NK-92 treated with Interleukin-12 subunit alpha and Interleukin-12 subunit beta, amount 100 ng/mL, for 24 hours (cell line): ENCODE results near the gene KANK3.
"Not testable (repeated sequence)": the region's sequence is repeated elsewhere in the genome, so short reads cannot be mapped to it uniquely, and the experiment has no call there.

Source experiments
- DNase-seq: peaks from one replicate; lab custom pipeline; 2025; lab: John Stamatoyannopoulos, UW

Gene KANK3

DNA sequence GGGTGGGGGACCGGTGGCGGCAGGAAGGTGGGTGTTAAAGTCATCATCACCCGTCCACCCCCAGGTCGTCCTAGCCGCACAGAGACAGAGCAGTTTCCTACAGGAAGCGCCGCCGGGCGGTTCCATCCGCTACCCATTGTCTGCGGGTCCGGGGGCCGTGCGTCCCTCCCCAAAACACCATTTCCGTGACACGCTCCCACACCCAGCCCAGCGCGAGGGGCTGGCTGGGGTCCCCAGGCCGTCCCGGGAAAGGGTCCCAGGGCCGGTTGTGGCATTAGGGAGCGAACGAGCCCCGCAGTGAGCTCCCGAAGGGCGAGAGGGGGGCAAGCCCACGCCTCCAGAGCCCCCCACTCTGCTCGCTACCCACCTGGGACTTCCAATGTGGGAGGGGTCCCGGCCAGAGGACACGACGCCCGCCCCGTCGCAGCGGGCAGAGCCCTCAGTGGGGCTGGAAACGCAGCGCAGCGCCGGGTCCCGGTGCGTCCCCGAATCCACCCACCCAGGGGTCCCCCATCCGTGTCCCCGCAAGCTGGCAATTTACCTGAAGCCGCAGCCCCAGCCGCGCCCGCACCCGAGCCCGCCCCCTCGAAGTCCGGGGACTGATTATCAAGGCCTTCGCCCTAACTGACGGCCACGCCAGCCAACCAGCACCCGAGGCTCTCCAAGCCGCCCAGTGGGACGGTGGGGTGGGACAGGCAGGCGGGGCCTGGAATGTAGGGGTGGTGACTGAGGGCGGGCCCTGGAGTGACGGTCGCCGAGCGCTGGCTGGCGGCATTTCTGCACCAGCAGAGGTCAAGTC is at the start of gene KANK3:
KANK3 (minus strand) TSS at position 579 of the 799 bp plus-strand sequence. CDS start 5,434 bp downstream, outside the sequence.
- no peak for DNase-seq

DNA sequence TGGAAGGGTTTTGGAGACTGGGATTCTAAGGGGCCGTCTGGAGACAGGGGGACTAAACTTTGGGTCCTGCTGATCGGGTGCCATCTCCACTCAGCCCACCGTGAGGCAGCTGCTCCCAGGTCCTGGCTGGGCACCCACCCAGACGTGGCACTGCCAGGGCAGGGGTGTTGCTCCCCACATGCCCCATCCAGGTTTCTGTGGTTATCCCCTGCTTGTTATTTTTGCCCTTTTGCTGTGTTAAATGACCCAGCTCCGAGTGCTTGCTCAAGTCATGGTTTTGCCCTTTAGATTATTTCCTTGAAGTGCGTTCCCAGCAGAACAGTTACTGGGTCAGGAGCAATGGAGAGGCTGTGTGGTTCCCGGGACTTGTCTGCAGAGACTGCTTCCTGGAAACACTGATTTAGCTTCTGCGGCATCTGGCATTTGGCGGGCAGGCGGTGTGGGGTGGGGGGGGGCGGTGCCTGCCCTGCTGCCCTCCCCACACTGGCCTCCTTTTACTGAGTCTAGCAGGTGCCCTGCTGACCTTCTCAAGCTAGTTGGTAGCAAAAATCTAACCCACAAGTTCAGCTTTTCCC is 49.0 kb upstream of the KANK3 start:
- DNase-seq = no peak

DNA sequence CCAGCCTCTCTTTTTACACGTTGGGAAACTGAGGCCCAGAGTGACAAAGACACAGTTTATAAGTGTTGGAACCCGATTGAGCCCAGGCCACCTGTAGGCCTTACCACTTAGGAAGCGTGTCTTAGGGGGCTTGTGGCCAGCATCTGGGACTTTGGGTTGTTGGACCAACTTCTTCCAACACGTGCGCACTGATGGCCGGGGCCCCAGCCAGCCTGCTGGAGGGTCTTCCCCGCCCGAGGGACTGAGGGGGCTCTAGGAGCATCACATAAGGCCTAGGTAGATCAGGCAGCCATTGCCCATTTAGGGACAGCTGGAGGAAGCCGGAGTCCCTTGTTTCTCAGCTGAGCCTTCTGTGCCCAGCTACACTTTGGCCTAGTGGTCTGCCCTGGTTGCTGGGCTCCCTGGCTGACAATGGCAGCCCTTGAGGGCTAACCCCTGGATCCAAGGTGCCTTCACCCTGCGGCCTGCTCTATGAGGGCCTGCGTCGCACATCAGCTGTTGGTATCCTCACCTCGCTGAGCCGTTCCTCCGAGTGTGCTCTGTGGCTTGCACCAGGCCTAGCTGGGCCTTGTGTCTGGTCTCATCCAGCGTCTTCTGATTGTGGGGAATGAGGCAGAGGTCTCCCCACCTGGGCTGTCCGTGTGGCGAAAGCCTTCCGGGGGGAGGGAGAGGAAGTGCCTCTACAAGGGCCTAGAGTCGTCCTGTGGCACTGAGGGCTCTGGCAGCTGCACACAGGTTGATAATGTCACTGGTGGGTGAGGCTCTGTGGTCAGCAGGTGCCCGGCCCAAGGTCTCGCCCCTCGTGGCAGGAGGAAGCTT is 48.3 kb upstream of the KANK3 start:
- DNase-seq = no peak

DNA sequence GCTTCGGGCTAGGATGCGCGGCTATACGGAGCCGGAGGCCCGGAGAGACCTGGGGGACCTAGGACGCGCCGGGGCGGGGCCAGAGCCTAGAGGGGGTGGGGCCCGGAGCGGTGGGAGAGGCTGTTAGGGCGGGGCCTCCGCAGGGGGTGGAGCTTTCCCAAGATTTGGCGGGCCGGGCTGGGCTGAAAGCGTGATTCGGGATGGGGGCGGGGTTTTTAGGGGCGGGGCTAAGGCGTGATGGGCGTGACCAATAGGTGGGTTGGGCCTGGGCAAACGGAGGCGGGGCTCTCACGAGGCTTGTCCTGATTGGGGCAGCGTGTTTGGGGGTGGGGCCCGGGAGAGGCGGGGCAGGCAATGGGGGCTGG is 47.5 kb upstream of the KANK3 start:
- DNase-seq = peak; percentile 90

DNA sequence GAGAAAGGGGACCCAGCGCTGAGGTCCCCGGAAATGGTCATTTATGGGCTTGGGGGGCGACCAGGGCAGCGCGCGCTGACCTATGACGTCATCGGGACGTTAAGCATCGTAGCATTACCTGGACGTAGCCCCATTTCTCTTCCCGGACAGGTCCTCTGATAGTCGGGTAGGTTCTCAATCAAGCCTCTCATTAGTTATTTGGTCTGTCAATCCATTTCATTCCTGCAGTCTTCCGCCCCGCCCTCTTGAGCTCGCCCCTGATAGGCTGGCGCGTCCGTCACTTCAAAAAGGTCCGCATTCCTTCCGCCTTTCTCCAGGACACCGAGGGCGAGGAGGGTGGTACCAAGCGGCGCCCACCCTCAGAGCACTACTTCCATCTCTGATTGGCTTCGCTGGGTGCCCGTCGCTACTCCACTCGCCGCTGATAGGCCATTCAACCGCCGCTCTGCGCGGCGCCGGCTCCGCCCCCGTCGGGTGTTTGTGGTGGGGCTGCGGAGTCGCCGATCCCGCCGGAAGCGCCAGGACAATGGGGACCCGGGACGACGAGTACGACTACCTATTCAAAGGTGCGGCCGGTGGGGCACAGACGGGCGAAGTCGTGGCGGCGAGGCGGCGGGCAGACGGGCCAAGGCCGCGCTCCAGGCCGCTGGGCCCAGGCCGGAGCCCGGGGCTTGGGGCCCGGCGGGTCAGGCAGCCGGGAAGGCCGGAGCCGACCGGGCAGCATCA is 47.0 kb upstream of the KANK3 start, which contains the start of gene RAB11B:
RAB11B (plus strand) TSS at position 470 of the 726 bp plus-strand sequence; CDS start at position 527, 57 bp downstream.
- peak; percentile 99 for DNase-seq

DNA sequence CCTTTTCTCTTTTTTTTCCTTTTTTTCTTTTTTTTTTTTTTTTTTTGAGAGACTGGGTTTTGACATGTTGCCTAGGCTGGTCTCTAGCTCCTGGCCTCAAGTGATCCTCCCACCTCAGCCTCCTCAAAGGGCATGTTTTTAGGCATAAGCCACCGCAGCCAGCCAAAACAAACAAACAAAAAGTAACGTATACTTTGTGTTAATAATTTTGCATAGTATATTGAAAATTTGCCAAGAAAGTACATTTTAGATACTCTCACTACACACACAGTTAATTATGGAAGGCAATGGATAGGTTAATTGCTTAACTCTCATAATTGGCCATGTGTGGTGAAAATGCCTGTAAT is 45.5 kb upstream of the KANK3 start:
- DNase-seq = no peak

DNA sequence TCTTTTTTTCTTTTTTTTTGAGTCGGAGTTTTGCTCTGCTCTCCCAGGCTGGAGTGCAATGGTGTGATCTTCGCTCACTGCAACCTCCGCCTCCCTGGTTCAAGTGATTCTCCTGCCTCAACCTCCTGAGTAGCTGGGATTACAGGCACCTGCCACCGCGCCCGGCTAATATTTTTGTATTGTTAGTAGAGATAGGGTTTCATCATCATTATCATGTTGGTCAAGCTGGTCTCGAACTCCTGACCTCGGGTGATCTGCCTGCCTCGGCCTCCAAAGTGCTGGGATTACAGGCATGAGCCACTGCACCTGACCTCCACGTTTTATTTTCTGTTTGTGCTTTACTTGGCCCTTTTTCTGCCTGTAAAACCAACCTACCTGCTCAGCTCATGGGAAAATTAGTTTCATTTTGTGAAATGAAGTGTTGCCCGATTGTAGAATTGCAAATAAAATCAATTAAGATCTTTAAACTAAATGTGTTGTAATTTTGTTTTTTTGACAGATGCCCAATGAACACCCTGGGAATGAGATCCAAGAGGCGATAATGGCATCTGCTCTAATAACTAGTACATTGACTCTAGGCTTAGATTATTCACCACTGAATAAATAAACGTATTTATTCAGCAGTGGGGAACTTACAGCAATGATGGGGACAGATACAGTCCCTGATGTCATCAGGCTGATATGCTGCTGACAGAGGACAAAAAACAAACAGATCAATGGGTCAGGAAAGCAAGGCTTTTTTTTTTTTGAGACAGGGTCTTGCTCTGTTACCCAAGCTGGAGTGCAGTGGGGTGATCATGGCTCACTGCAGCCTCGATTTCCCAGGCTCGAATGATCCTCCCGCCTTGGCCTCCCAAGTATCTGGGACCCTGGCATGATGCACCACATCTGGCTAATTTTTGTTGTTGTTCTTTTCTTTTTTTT is 44.9 kb upstream of the KANK3 start:
- no peak for DNase-seq

DNA sequence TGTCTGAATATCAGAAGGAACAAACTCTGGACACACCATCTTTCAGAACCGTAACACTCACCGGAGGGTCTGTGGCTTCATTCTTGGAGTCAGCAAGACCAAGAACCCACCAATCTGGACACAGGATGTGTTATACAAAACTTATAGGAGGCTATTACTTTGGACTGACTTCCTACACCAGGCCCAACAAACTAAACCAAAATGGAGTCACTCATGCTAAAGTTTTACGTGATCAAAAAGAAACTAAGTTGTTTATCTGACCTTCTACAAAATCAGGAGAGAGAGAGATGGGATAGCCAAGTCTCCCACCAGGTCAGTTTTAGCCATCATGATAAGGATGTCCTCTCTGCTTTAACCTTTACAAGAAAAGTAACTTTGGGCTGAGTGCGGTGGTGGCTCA is 43.9 kb upstream of the KANK3 start:
- DNase-seq = no peak

DNA sequence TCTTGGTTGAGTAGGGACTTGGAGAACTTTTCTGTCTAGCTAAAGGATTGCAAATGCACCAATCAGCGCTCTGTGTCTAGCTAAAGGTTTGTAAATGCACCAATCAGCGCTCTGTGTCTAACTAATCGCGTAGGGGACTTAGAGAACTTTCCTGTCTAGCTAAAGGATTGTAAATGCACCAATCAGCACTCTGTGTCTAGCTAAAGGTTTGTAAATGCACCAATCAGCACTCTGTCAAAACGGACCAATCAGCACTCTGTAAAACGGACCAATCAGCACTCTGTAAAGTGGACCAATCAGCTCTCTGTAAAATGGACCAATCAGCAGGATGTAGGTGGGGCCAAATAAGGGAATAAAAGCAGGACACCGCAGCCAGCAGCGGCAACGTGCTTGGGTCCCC is 43.4 kb upstream of the KANK3 start:
- DNase-seq = not testable (repeated sequence)

DNA sequence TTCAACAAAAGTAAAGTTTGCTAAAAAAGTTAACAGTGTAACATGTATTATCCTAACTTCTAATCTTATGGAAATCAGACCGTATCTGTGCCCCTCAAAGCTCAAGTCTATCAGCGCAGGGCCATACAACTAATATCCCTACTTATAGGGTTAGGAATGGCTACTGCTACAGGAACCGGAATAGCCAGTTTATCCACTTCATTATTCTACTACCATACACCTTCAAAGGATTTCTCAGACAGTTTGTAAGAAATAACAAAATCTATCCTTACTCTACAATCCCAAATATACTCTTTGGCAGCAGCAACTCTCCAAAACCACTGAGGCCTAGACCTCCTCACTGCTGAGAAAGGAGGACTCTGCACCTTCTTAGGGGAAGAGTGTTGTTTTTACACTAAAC is 42.5 kb upstream of the KANK3 start:
- not testable (repeated sequence) for DNase-seq

DNA sequence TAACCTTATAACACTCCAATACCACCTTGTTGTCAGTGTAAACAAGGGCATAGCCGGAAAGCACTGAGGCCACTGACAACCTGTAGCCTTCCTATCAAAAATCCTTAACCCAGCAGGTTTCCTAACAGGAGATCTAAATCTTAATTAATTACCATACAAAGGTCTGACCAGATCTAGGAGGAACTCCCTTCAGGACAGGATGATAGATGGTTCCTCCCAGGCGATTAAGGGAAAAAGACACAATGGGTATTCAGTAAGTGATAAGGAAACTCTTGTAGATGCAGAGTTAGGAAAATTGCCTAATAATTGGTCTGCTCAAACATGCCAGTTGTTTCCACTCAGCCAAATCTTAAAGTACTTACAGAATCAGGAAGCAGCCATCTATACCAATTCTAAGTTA is 42.0 kb upstream of the KANK3 start:
- DNase-seq = not testable (repeated sequence)

DNA sequence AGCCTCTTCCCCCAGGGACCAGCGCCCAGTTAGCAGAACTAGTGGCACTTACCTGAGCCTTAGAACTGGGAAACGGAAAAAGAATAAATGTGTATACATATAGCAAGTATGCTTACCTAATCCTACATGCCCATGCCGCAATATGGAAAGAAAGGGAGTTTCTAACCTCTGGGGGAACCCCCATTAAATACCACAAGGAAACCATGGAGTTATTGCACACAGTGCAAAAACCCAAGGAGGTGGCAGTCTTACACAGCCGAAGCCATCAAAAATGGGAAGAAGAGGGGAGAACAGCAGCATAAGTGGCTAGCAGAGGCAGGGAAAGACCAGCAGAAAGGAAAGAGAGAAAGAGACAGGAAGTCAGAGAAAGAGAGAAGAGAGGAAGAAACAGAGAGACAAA is 41.5 kb upstream of the KANK3 start:
- DNase-seq = not testable (repeated sequence)

DNA sequence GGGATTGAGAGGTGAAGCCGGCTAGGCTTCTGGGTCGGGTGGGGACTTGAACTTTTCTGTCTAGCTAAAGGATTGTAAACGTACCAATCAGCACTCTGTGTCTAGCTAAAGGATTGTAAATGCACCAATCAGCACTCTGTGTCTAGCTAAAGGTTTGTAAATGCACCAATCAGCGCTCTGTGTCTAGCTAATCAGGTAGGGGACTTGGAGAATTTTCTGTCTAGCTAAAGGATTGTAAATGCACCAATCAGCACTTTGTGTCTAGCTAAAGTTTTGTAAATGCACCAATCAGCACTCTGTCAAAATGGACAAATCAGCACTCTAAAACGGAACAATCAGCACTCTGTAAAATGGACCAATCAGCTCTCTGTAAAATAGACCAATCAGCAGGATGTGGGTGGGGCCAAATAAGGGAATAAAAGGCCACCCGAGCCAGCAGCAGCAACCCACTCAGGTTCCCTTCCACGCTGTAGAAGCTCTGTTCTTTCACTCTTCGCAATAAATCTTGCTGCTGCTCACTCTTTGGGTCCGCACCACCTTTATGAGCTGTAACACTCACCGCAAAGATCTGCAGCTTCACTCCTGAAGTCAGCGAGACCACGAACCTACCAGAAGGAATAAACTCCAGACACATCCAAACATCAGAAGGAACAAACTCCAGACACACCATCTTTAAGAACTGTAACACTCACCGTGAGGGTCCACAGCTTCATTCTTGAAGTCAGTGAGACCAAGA is 36.3 kb upstream of the KANK3 start:
- not testable (repeated sequence) for DNase-seq

DNA sequence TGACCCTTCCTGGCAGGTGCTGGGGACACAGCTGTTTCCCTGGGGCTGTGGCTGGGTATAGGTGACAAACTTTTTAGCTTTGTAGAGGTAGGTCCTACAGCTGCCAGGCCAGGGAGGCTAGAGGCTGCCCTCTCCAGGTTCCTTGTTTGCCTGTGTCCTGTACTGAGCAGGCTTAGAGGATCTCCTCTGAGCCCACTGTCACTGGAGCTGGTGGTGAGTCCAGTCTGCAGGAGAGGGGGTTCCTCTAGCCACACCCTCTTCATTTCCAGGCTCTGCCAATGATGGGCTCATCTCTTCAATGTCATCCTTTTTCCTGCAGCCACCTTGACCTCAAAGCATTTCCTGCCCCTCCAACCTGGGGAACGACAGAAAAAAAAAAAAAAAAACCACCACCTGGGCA is 34.5 kb upstream of the KANK3 start:
- no peak for DNase-seq

DNA sequence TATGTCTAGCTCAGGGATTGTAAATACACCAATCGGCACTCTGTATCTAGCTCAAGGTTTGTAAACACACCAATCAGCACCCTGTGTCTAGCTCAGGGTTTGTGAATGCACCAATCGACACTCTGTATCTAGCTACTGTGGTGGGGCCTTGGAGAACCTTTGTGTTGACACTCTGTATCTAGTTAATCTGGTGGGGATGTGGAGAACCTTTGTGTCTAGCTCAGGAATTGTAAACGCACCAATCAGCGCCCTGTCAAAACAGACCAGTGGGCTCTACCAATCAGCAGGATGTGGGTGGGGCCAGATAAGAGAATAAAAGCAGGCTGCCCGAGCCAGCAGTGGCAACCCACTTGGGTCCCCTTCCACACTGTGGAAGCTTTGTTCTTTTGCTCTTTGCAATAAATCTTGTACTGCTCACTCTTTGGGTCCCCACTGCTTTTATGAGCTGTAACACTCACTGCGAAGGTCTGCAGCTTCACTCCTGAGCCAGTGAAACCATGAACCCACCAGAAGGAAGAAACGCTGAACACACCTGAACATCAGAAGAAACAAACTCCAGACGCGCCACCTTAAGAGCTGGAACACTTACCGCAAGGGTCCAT is 33.4 kb upstream of the KANK3 start:
- DNase-seq = not testable (repeated sequence)

DNA sequence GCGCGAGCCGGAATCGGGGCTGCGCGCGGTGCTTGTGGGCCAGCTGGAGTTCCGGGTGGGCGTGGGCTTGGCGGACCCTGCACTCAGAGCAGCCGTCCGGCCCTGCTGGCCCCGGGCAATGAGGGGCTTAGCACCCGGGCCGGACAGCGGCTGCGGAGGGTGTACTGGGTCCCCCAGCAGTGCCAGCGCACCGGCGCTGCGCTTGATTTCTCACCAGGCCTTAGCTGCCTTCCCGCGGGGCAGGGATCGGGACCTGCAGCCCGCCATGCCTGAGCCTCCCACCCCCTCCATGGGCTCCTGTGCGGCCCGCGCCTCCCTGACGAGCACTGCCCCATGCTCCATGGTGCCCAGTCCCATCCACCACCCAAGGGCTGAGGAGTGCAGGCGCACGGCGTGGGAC is 32.7 kb upstream of the KANK3 start:
- not testable (repeated sequence) for DNase-seq

DNA sequence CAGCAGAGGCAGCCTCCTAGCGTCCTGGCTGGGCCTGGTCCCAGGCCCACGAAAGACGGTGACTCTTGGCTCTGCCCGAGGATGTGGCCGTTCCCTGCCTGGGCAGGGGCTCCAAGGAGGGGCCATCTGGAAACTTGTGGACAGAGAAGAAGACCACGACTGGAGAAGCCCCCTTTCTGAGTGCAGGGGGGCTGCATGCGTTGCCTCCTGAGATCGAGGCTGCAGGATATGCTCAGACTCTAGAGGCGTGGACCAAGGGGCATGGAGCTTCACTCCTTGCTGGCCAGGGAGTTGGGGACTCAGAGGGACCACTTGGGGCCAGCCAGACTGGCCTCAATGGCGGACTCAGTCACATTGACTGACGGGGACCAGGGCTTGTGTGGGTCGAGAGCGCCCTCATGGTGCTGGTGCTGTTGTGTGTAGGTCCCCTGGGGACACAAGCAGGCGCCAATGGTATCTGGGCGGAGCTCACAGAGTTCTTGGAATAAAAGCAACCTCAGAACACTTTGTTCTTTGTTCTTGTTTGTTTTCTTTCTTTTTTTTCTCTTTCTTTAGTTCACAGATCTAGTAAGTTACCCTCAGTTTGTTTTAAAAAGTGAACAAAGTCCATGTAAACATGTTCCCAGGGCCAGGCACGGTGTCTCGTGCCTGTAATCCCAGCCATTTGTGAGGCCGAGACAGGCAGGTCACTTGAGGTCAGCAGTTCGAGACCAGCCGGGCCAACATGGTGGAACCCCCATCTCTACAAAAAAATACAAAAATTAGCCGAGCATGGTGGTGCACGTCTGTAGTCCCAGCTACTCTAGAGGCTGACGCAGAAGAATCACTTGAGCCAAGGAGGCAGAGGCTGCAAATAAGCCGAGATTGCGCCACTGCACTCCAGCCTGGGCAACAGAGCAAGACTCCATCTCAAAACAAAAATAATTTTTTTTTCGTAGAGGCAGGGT is 31.1 kb upstream of the KANK3 start:
- DNase-seq = no peak

DNA sequence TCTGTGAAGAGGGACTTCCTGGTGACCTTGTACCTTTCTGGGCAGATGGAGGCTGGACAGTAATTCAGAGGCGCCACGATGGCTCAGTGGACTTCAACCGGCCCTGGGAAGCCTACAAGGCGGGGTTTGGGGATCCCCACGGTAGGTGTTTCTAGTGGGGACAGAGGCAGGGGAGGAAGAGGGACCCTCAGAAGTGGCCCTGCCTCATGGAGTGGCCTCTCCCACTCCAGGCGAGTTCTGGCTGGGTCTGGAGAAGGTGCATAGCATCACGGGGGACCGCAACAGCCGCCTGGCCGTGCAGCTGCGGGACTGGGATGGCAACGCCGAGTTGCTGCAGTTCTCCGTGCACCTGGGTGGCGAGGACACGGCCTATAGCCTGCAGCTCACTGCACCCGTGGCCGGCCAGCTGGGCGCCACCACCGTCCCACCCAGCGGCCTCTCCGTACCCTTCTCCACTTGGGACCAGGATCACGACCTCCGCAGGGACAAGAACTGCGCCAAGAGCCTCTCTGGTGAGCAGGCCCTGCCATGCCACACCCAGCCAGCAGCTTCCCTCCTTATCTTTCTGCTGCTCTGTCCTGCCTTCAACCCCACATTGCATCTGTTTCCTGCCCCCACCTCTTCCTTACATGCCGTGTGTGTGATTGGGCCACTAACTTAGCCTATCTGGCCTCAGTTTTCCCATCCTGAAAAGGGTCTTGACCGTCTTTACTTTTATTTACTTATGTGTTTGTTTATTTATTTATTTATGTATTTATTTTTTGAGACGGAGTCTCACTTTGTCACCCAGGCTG is 28.1 kb upstream of the KANK3 start:
- DNase-seq = no peak
